Motor neuron (in vitro differentiated cells): ENCODE measurements around the gene NUP133. TPM values are rescaled to one million over a fixed set of nuclear protein-coding genes. Genes with fewer than 3 reads are reported as not detected.
"Not testable (repeated sequence)": the region's sequence is repeated elsewhere in the genome, so short reads cannot be mapped to it uniquely, and the experiment has no call there.

Experiments used
- ATAC-seq, 8 experiments: fragments of 200-7000 bp; cut with Tn5 transposase; replicated peaks in 6 of 8; 2 replicates each; pipeline ENCODE4 v1.8.0; 2021; ENCODE audit warnings: mild to moderate bottlenecking in 8 of 8, moderate library complexity in 8 of 8
- H3K27ac ChIP-seq, 2 donors: fragments of 250-450 bp; sonication (Bioruptor Pico); 2 replicates each; pipeline ENCODE4 v1.9.0; 2021; ENCODE audit warnings: antibody characterized with exemption in 2 of 2, mild to moderate bottlenecking in 2 of 2, moderate library complexity in 1 of 2
- H3K4me1 ChIP-seq, 2 donors: fragments of 250-450 bp; sonication (Bioruptor Pico); replicated peaks in 1 of 2; 2 replicates each; pipeline ENCODE4 v1.6.1; 2021; ENCODE audit warnings: antibody characterized with exemption in 2 of 2, mild to moderate bottlenecking in 2 of 2, moderate library complexity in 1 of 2
- H3K4me3 ChIP-seq, 5 donors: fragments of 250-450 bp; sonication (Bioruptor Pico); 2 replicates each; pipeline ENCODE4 v1.9.0; 2021; ENCODE audit warnings: antibody characterized with exemption in 5 of 5, mild to moderate bottlenecking in 5 of 5, moderate library complexity in 4 of 5
- WGBS, 10 experiments: fragments of 450-650 bp; shearing (Covaris generic); methylation state at CpG; one replicate each; pipeline ENCODE4 v1.0.0; 2022; 5-methylcytosine and 5-hydroxymethylcytosine counted together
- in situ Hi-C, 9 experiments: fragments of 400-800 bp; cut with MboI; loops; one replicate each; pipeline ENCODE4 v1.15.0; 2021; ENCODE audit warnings: low sequenced_read_pairs in 9 of 9, low pct_unique_long_range_greater_than_20kb in 2 of 9; ENCODE audit not compliant: unreplicated experiment in 9 of 9
- total RNA-seq, 8 experiments: library from RNA; unstranded; fragments of 300-600 nt; gene quantifications; 2 replicates each; pipeline versions ENCODE4 v1.2.3 to v1.2.4, GENCODE V29; 2022

The NUP133 gene
- total RNA-seq, 8 experiments from 2014 or later = 19.2 to 53.7 (median 35.8) TPM

DNA sequence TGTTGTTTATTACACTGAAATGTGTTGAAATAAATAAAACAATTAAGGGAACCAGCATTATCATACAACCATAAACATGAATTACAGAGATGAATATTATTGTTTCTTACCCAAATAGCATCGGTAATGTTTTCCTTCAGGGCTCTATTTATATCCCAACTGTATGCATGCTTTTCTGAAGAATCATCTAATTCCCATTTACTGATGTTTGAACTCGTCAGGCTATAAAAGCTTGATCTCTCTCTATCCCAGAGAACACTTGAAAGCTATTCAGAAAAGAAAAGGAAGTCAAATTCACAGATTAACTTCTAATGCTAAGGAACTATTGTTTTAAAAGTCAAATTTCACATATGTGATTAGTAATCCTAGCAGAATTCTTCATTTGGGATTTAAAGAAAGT is 12.4 kb downstream of the NUP133 start:
- in situ Hi-C loops = loop anchor here in 4 of 9 experiments (25.0 kb wide), 1 partner anchor 233 kb away; the partner anchor contains the start of gene RAB4A (in 4 of the 4)
- no peaks in the 10 kb centered on the region for H3K4me1 ChIP-seq
- peak in 3 of 8 experiments; percentile 45 to 83 (median 76) for ATAC-seq
- H3K27ac ChIP-seq = no peak overlapping the region
- WGBS, 10 experiments = 0 to 100% (median 81%) methylated on average over 1 to 2 of the region's 2 CpGs; no CpG with 5 or more reads in 1 of the 10 experiments
- no peak overlapping the region for H3K4me3 ChIP-seq

DNA sequence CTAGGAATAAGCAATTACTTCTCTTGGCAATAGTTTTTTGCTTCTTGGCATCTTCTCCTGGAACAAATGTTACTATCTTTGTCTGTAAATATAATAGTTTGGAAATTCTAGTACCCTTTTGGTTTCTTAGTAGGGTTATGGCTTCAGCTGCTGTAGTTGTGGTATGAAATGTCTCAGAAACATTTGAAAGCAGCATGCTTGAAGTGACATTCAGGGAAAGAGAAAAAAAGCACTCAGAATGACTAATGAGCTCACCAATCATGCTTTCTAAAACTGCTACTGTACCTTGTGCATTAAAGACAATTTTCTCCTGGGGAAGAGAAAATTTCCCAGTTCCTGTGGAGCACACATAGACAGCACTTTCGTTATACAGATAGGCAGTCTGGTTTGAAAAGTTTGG is 21.0 kb downstream of the NUP133 start:
- H3K4me3 ChIP-seq = no peak overlapping the region
- no peak overlapping the region for H3K27ac ChIP-seq
- no peaks in the 10 kb centered on the region for H3K4me1 ChIP-seq
- ATAC-seq = no peak
- in situ Hi-C loops = loop anchor here in 4 of 9 experiments (25.0 kb wide), 1 partner anchor 225 kb away; the partner anchor contains the start of gene RAB4A (in 4 of the 4)
- 90 to 100% (median 100%) methylated on average over 1 of the region's 1 CpG; no CpG with 5 or more reads in 2 of the 10 experiments for WGBS, 10 experiments

DNA sequence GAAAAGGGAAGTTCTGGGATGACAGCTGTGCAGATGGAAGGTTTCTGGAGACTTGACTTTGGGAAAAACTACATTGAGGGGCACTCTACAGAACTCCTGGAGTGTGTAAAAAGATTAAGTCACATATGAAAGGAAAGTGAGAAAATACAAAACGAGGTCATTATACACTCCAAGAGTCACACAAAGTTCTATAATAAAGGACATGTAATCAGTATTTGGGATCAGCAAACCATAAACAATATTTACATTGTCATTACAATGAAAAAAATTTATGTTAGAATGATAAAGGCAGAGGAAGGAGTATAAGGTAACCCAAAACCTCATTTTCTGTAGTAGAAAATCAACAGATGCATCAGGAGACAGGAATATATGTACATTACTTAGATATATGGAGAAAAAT is 22.8 kb downstream of the NUP133 start:
- no peak for ATAC-seq
- H3K4me1 ChIP-seq = no peaks in the 10 kb centered on the region
- 50 to 100% (median 95%) methylated on average over 1 of the region's 1 CpG for WGBS, 10 experiments
- no peak overlapping the region for H3K4me3 ChIP-seq
- no peak overlapping the region for H3K27ac ChIP-seq
- in situ Hi-C loops = loop anchor here in 4 of 9 experiments (25.0 kb wide), 1 partner anchor 223 kb away; the partner anchor contains the start of gene RAB4A (in 4 of the 4)

DNA sequence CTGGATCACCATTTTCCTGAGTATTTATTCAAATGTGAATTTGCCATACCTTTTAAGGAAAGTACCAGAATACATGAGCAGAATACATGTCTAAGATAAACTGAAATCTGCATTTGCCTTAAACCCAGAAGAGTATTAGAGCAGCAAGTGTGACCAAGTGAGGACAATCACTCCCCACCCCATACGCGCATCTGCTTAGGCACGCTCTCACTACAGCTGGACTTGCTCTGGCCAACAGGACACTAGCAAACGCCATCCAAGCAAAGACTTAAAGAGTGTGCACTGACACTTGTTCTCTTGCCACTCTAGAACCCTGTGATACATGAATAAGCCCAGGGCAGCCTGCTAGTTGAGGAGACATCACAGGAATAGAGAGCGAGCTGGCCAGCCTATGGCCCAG is 25.6 kb downstream of the NUP133 start:
- Histone ChIP-seq H3K4me3 (no peak overlapping the region), H3K27ac (no peak overlapping the region), H3K4me1 (no peaks in the 10 kb centered on the region)
- WGBS, 10 experiments = 70 to 100% (median 98%) methylated on average over 2 to 5 of the region's 5 CpGs; no CpG with 5 or more reads in 3 of the 10 experiments
- in situ Hi-C loops = loop anchor here in 4 of 9 experiments (25.0 kb wide), 1 partner anchor 220 kb away; the partner anchor contains the start of gene RAB4A (in 4 of the 4)
- ATAC-seq = peak in 2 of 8 experiments; percentile 49 to 62

DNA sequence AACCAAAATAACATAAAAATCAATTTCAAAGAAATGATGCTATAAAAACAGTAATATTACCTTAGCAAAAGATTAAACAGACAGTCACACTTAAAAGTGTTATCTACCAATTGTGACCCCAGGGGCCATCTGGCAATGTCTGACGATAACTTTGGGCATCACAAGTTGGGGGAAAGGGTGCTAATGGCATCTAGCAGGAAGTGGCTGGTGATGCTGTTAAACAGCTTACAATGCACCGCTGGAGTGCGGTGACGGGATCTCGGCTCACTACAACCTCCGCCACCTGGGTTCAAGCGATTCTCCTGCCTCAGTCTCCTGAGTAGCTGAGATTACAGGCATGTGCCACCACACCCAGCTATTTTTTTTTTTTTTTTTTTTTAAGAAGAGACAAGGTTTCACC is 27.6 kb downstream of the NUP133 start:
- Histone ChIP-seq H3K4me3 (no peak overlapping the region), H3K27ac (no peak overlapping the region), H3K4me1 (no peaks in the 10 kb centered on the region)
- in situ Hi-C loops = loop anchor here in 4 of 9 experiments (25.0 kb wide), 1 partner anchor 218 kb away; the partner anchor contains the start of gene RAB4A (in 4 of the 4)
- 73 to 100% (median 95%) methylated on average over 2 to 7 of the region's 7 CpGs; no CpG with 5 or more reads in 1 of the 10 experiments for WGBS, 10 experiments
- no peak for ATAC-seq

DNA sequence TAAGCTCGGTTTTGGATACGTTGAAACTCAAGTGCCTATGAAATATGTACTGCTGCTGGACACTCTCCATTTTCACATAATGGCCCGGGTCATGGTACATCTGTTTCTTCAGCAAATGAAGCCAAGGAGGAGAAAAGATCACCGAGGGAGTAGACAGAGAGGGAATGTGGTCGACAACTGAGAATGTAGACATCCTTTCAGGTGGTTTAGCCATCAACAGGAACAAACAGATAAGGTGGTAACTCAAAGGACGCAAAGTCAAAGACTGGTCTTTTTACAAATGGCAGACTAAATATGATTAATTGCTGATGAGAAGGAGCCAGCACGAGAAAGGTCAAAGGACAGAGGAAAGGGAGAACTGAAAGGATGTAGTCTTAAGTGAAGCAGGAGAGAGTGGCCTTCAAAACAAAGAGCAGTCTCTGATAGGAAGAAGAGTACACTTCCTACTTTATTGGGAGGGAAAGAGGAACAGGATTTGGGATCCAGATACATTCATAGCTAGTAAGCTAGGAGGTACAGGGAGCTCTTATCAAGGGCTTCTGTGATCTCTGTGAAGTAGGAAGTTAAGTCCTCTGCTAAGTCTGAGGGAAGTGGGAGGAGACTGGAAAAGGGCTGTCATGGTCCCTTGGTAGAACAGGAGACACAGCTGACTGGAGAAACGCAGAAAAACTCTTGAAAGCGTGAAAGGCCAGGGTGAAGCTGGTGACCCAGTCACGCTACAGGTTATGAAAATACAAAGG is 28.3 kb downstream of the NUP133 start:
- in situ Hi-C loops = loop anchor here in 5 of 9 experiments (10.0 to 25.0 kb wide), 2 partner anchors 215 to 218 kb away; partner anchors contain the start of gene RAB4A (in 4 of the 5)
- H3K27ac ChIP-seq = no peak overlapping the region
- no peaks in the 10 kb centered on the region for H3K4me1 ChIP-seq
- H3K4me3 ChIP-seq = no peak overlapping the region
- ATAC-seq = no peak
- WGBS, 10 experiments = 74 to 94% (median 87%) methylated on average over 3 to 10 of the region's 10 CpGs

DNA sequence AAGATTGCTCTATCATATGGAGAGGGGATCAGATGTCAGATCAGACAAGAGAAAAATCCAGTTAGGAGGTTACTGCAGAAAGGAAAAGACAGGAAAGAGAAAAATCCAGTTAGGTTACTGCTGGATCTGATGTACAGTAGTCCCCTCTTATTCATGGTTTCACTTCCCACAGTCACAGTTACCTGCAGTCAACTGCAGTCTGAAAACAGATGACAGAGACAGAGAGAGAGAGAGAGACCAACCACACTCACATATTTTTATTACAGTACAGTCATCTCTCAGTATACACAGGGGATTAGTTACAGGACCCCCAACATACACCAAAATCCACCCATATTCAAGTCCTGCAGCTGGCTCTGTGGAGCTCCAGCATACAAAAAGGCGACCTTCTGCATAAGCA is 29.3 kb downstream of the NUP133 start:
- WGBS, 10 experiments = 57 to 100% (median 78%) methylated on average over 1 of the region's 1 CpG; no CpG with 5 or more reads in 5 of the 10 experiments
- no peak overlapping the region for H3K4me3 ChIP-seq
- in situ Hi-C loops = loop anchor here in 5 of 9 experiments (10.0 to 25.0 kb wide), 2 partner anchors 214 to 217 kb away; partner anchors contain the start of gene RAB4A (in 4 of the 5)
- H3K4me1 ChIP-seq = no peaks in the 10 kb centered on the region
- H3K27ac ChIP-seq = no peak overlapping the region
- peak in 1 of 8 experiments; percentile 50 for ATAC-seq

DNA sequence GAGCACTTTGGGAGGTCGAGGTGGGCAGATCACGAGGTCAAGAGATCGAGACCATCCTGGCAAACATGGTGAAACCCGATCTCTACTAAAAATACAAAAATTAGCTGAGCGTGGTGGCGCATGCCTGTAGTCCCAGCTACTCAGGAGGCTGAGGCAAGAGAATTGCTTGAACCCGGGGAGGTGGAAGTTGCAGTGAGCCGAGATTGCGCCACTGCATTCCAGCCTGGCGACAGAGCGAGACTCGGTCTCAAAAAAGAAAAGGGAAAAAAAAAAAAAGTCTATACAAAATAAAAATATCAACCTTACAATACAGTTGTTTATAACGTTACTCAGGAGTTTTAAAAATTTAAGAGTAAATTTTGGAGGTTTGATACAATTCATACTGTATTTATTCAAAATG is 32.3 kb downstream of the NUP133 start:
- H3K27ac ChIP-seq, H3K4me3 ChIP-seq, ATAC-seq, H3K4me1 ChIP-seq: not testable (repeated sequence)
- WGBS, 10 experiments = 83 to 100% (median 94%) methylated on average over 1 to 13 of the region's 13 CpGs
- in situ Hi-C loops = loop anchor here in 5 of 9 experiments (10.0 to 25.0 kb wide), 2 partner anchors 211 to 214 kb away; partner anchors contain the start of gene RAB4A (in 4 of the 5)

DNA sequence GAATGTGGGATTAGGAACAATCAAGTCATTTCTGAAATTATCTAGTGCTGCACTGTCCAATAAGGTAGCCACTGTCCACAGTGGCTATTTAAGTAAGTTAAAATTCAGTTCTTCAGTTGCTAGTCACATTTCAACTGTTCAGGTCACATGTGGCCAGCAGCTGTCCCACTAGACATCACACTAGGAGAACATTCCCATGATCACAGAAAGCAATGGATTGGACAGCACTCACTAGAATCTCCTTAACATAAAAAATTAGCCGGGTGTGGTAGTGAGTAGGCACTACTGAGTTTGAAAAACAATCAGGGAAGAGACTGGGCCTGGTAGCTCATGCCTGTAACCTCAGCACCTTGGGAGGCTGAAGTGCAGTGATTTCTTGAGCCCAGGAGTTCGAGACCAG is 33.6 kb downstream of the NUP133 start:
- Histone ChIP-seq H3K27ac (no peak overlapping the region), H3K4me1 (no peaks in the 10 kb centered on the region), H3K4me3 (no peak overlapping the region)
- 50 to 100% (median 100%) methylated on average over 1 to 2 of the region's 2 CpGs; no CpG with 5 or more reads in 2 of the 10 experiments for WGBS, 10 experiments
- peak in 3 of 8 experiments; percentile 79 to 100 (median 99) for ATAC-seq
- in situ Hi-C loops = loop anchor here in 2 of 9 experiments (10.0 to 25.0 kb wide), 2 partner anchors 210 to 212 kb away; partner anchors contain the start of gene RAB4A (in 1 of the 2)

DNA sequence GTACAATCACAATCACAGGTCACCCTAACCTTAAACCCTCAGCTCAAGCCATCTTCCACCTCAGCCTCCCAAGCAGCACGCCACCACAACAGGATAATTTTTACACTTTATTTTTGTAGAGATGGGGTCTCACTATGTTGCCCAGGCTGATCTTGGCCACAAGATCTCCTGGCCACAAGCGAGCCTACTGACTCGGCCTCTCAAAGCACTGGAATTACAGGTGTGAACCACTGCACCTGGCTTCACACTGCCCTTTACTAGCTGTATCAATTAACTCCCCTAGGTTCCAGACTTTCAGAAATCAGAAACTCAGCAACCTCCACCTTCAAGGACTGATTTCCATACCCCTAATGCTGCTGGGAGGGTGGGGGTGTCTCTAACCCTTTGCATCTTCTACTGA is 37.0 kb downstream of the NUP133 start:
- no peak overlapping the region for H3K4me3 ChIP-seq
- no peak for ATAC-seq
- H3K4me1 ChIP-seq = no peaks in the 10 kb centered on the region
- no peak overlapping the region for H3K27ac ChIP-seq
- 60 to 100% (median 98%) methylated on average over 1 to 3 of the region's 3 CpGs; no CpG with 5 or more reads in 2 of the 10 experiments for WGBS, 10 experiments
- in situ Hi-C loops = loop anchor here in 2 of 9 experiments (10.0 to 25.0 kb wide), 2 partner anchors 206 to 209 kb away; partner anchors contain the start of gene RAB4A (in 1 of the 2)

DNA sequence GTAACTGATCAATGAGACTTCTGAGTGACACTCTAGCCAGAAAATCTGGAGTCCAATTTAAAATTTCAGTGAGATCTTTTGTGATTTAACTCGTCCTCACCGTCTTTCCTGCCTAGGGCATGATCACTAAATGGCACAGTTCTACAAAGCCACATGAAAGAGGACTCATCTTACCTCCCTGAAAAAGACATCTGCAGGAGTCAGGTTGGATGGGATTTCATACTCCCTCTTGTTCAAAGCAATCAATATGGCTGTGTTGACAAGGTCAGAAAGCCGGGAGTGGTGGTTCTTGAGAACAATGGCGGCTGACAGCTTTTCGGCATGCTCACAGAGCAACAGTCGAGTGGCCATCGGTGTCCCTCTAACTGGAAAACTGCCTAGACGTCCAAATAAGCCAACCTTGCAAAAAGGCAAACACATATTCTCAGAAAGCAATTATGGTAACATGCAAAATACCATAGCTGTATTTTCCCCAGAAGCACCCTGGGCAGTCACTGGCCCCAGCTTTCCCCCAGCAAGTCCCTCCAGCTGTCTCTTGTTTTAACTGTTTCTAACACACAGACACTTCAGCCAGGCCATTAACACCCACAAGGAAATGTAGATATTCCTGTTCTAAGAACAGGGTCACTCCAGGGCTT is 37.6 kb downstream of the NUP133 start:
- in situ Hi-C loops = loop anchor here in 2 of 9 experiments (10.0 to 25.0 kb wide), 2 partner anchors 206 to 208 kb away; partner anchors contain the start of gene RAB4A (in 1 of the 2)
- ATAC-seq = no peak
- Histone ChIP-seq H3K4me1 (no peaks in the 10 kb centered on the region), H3K27ac (no peak overlapping the region), H3K4me3 (no peak overlapping the region)
- WGBS, 10 experiments = 78 to 100% (median 94%) methylated on average over 2 to 8 of the region's 8 CpGs; no CpG with 5 or more reads in 3 of the 10 experiments

DNA sequence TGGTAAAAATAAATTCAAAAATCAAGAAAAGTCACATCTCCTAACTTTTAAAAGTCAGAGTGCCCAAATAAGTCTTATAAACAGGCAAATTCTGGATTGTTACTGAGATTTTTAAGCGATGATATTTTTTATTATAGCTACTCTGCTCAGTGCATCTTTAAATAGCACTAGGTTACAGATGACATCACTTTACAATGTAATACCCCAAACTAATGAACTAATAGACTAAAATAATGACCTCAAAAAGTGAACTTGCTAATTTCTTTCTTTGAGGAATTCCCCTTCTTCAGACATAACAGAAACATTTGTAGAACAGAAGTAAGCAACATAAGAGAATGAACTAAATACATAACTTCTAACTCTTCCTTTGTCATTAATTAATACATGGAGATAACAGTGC is 41.3 kb downstream of the NUP133 start:
- ATAC-seq = no peak
- Histone ChIP-seq H3K4me1 (no peaks in the 10 kb centered on the region), H3K4me3 (no peak overlapping the region), H3K27ac (no peak overlapping the region)
- WGBS, 10 experiments = 71 to 100% (median 92%) methylated on average over 1 of the region's 1 CpG; no CpG with 5 or more reads in 2 of the 10 experiments
- in situ Hi-C loops = loop anchor here in 1 of 9 experiments (25.0 kb wide), 1 partner anchor 205 kb away; the partner anchor contains the start of gene RAB4A
